Smooth muscle cell (in vitro differentiated cells): Measurements from ENCODE around the gene TGFBR3L. TPM values are rescaled to one million over a fixed set of nuclear protein-coding genes. Genes with fewer than 3 reads are reported as not detected.

Experiments
- DNase-seq: peaks from one replicate; lab custom pipeline; 2025; ENCODE audit not compliant: unreplicated experiment; lab: John Stamatoyannopoulos, UW
- H2AFZ ChIP-seq: fragments of 200-600 bp; sonication (generic); 2 replicates; pipeline ENCODE4 v1.6.0; 2016; ENCODE audit warnings: antibody characterized with exemption, low read depth, mild to moderate bottlenecking
- H3F3A ChIP-seq: fragments of 200-600 bp; sonication (generic); 2 replicates; pipeline ENCODE4 v1.6.0; 2017; ENCODE audit warnings: antibody characterized with exemption, low read depth
- H3K27ac ChIP-seq: fragments of 200-600 bp; sonication (generic); 2 replicates; pipeline ENCODE4 v1.5.1; 2016; ENCODE audit warnings: low read depth, mild to moderate bottlenecking
- H3K27me3 ChIP-seq: fragments of 200-600 bp; sonication (generic); 2 replicates; pipeline ENCODE4 v1.6.1; 2016; ENCODE audit warnings: low read depth, mild to moderate bottlenecking
- H3K36me3 ChIP-seq: fragments of 200-600 bp; sonication (generic); 2 replicates; pipeline ENCODE4 v1.5.1; 2016; ENCODE audit warnings: low read depth
- H3K4me1 ChIP-seq: fragments of 200-600 bp; sonication (generic); 2 replicates; pipeline ENCODE4 v1.5.1; 2016; ENCODE audit warnings: low read depth
- H3K4me2 ChIP-seq: fragments of 200-600 bp; sonication (generic); 2 replicates; pipeline ENCODE4 v1.6.0; 2016; ENCODE audit warnings: mild to moderate bottlenecking
- H3K4me3 ChIP-seq: fragments of 200-600 bp; sonication (generic); 2 replicates; pipeline ENCODE4 v1.5.1; 2016; ENCODE audit warnings: mild to moderate bottlenecking
- H3K79me2 ChIP-seq: fragments of 200-600 bp; sonication (generic); 2 replicates; pipeline ENCODE4 v1.6.0; 2016; ENCODE audit warnings: low read depth, mild to moderate bottlenecking
- H3K9ac ChIP-seq: fragments of 200-600 bp; sonication (generic); 2 replicates; pipeline ENCODE4 v1.6.0; 2016; ENCODE audit warnings: low read depth
- H3K9me3 ChIP-seq: fragments of 200-600 bp; sonication (generic); replicated peaks from 2 replicates; pipeline ENCODE4 v1.5.1; 2016; ENCODE audit warnings: low read depth
- H4K20me1 ChIP-seq: fragments of 200-600 bp; sonication (generic); 2 replicates; pipeline ENCODE4 v1.6.0; 2016; ENCODE audit warnings: low read depth
- CTCF ChIP-seq: fragments of 200-600 bp; sonication (generic); IDR thresholded peaks from 2 replicates; pipeline ENCODE4 v1.5.1; 2017; ENCODE audit warnings: borderline replicate concordance, mild to moderate bottlenecking, antibody characterized with exemption; ENCODE audit not compliant: insufficient read depth, poor library complexity, severe bottlenecking
- WGBS: methylation state at CpG from one replicate; pipeline ENCODE4 v1.1.7; 2016; ENCODE audit warnings: low lambda C conversion rate; 5-methylcytosine and 5-hydroxymethylcytosine counted together
- polyA plus RNA-seq: library from polyadenylated mRNA; unstranded; fragments of >200 nt; fragmentation: Nextera tagmentation; extraction: Ambion mirVana; gene quantifications from 2 replicates; pipeline ENCODE4 v1.2.1, GENCODE V29; 2016
- total RNA-seq: library from RNA; depleted of rRNA; stranded (reverse); fragments of >200 nt; gene quantifications from 2 replicates; pipeline ENCODE4 v1.2.3, GENCODE V29; 2014

TGFBR3L gene
- total and polyA plus RNA-seq, 2 experiments from 2014 or later = 20.7 to 46.6 TPM

GRCh38 chr19:7879111-7879807 is 35.4 kb upstream of the TGFBR3L start:
- no peaks in the 10 kb centered on the region for H3K4me1 ChIP-seq
- no peak for DNase-seq
- H3K27ac ChIP-seq = no peak overlapping the region
- no peaks in the 10 kb centered on the region for H3K79me2 ChIP-seq
- no peak overlapping the region for H3K9ac ChIP-seq
- WGBS = 90% methylated on average over 17 of the region's 18 CpGs
- no peak overlapping the region for H3K4me3 ChIP-seq
- H3K36me3 ChIP-seq = no peaks in the 10 kb centered on the region
- H3K9me3 ChIP-seq = no peaks in the 10 kb centered on the region
- no peak for TF ChIP-seq CTCF
- no peak overlapping the region for H3K4me2 ChIP-seq
- no peaks in the 10 kb centered on the region for H3F3A ChIP-seq
- H4K20me1 ChIP-seq = no peaks in the 10 kb centered on the region
- H2AFZ ChIP-seq = no peak overlapping the region
- H3K27me3 ChIP-seq = peaks cover 15% of the 10 kb centered on the region

- no peak for TF ChIP-seq CTCF
- no peak for DNase-seq
Measured at GRCh38 chr19:7879836-7880235, 34.8 kb upstream of the TGFBR3L start.

GRCh38 chr19:7881910-7882309 is 32.7 kb upstream of the TGFBR3L start:
- TF ChIP-seq CTCF = no peak
- Histone ChIP-seq H3K79me2 (no peaks in the 10 kb centered on the region), H2AFZ (no peak overlapping the region), H3K9me3 (no peaks in the 10 kb centered on the region), H3K9ac (no peak overlapping the region), H4K20me1 (no peaks in the 10 kb centered on the region), H3K27ac (no peak overlapping the region), H3K4me3 (no peak overlapping the region), H3K36me3 (no peaks in the 10 kb centered on the region), H3K27me3 (no peaks in the 10 kb centered on the region), H3K4me1 (no peaks in the 10 kb centered on the region), H3K4me2 (no peak overlapping the region), H3F3A (no peaks in the 10 kb centered on the region)
- no peak for DNase-seq
- WGBS = 97% methylated on average over 3 of the region's 3 CpGs

More at GRCh38 chr19:7879836-7880235, 34.8 kb upstream of the TGFBR3L start:
- Histone ChIP-seq H3K4me1 (no peaks in the 10 kb centered on the region), H2AFZ (no peak overlapping the region), H3K27me3 (peaks cover 9% of the 10 kb centered on the region), H3K79me2 (no peaks in the 10 kb centered on the region), H3K9ac (no peak overlapping the region), H3F3A (no peaks in the 10 kb centered on the region), H4K20me1 (no peaks in the 10 kb centered on the region), H3K36me3 (no peaks in the 10 kb centered on the region), H3K9me3 (no peaks in the 10 kb centered on the region), H3K4me3 (no peak overlapping the region), H3K27ac (no peak overlapping the region), H3K4me2 (no peak overlapping the region)
- 94% methylated on average over 19 of the region's 19 CpGs for WGBS

GRCh38 chr19:7883105-7883504 is 31.5 kb upstream of the TGFBR3L start:
- H3K27me3 ChIP-seq = no peaks in the 10 kb centered on the region
- 85% methylated on average over 4 of the region's 4 CpGs for WGBS
- H4K20me1 ChIP-seq = no peaks in the 10 kb centered on the region
- H3K79me2 ChIP-seq = no peaks in the 10 kb centered on the region
- H3K4me1 ChIP-seq = no peaks in the 10 kb centered on the region
- no peak overlapping the region for H3K27ac ChIP-seq
- no peaks in the 10 kb centered on the region for H3K36me3 ChIP-seq
- no peaks in the 10 kb centered on the region for H3K9me3 ChIP-seq
- no peak for DNase-seq
- no peak overlapping the region for H3K4me3 ChIP-seq
- no peak for TF ChIP-seq CTCF
- no peak overlapping the region for H3K9ac ChIP-seq
- H3K4me2 ChIP-seq = no peak overlapping the region
- H3F3A ChIP-seq = no peaks in the 10 kb centered on the region
- no peak overlapping the region for H2AFZ ChIP-seq
